GM21526 (cell line): Measurements from ENCODE around the gene UCN.
"Not testable (repeated sequence)": the region's sequence is repeated elsewhere in the genome, so short reads cannot be mapped to it uniquely, and the experiment has no call there.

ENCODE experiments used
- ATAC-seq: cut with Tn5 transposase; IDR thresholded peaks from one replicate; pipeline ENCODE4 v1.9.1; 2021; ENCODE audit warnings: moderate library complexity; ENCODE audit not compliant: unreplicated experiment, low FRiP score

The UCN gene

GRCh38 chr2:27316655-27317412, 8.6 kb upstream of the UCN start:
- ATAC-seq, result no peak

DNA sequence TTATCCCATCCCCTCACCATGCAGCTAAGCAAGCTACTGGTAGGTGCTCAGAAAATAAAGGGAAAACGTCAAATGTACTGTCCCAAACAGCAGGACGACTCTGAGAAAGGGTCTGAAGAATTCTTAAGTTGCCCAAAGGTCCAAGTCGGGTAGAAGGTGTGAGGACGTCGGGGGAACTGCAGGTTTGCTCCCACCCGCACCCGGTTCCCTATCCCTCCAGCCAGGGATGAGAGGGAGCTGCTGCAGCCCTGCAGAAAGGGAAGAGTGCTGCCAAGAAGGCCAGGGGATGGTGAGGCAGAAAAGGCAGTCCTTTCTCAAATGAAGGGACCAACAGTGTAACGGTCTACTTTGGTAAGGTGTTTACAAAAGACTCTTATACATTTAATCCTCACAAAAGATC, 6.9 kb upstream of the UCN start:
- no peak for ATAC-seq

GRCh38 chr2:27314709-27315108, 6.5 kb upstream of the UCN start:
- no peak for ATAC-seq

DNA sequence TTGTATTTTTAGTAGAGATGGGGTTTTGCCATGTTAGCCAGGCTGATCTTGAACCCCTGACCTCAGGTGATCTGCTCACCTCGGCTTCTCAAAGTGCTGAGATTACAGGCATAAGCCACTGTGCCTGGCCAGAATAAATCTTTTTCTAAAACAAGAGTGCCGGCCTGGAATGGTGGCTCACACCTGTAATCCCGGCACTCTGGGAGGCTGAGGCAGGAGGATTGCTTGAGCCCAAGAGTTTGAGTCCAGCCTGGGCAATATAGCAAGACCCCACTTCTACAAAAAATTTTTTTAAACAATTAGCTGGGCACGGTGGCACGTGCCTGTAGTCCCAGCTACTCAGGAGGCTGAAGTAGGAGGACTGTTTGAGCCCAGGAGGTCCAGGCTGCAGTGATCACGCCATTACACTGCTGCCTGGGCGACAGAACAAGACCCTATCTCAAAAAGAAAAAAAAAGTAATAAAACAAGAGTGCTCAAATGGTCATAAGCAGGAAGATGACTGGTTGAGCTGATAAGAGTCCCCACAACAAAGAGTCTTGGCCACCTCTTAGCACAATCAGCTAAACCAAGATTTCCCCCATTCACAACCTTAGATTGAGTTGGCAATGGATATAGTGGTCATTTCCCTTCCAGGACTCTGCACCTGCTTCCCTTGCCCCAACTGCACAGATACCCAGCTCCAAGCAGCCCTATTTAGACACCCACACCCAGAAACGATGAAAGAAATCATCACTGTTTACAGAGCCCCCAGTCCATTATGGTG, 5.8 kb upstream of the UCN start:
- no peak for ATAC-seq

DNA sequence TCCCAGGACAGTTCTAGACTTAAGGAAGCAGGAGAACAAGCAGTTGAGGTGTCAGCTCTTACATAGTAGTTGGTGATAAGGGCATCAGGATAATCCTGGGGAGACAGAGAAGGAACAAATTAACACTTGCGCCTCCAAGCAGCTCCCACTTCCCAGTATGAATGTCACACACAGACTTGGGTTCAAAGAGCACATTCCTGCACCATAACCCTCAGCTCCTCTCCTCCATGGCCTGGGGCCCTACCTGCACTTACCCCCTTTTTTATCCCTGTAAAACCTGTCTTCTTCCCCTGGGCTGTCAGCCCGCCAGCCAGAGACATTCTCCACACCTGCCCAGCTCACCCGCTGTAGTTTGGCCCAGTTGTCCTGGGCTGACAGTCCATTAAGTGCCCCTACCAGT, 3.9 kb upstream of the UCN start:
- ATAC-seq, result no peak

DNA sequence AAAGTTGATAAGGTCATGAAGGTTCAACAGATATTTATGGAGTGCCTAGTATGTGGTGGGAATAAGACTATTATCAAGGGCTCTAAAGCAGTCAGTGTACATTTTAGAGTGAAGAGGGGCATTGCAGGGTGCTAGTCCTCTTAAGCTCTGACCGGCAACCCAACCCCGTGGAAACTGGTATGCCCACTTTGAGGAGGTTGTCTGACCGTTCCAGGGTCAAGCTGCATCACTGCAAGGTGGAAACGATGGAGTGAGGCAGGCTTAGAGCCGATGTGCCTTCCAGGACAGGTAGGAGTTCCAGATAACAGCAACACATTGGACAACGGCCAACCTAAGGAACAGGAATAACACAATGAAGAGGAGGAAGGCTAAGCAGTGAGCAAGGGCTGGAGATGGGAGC, 1.4 kb upstream of the UCN start:
- ATAC-seq, result no peak

DNA sequence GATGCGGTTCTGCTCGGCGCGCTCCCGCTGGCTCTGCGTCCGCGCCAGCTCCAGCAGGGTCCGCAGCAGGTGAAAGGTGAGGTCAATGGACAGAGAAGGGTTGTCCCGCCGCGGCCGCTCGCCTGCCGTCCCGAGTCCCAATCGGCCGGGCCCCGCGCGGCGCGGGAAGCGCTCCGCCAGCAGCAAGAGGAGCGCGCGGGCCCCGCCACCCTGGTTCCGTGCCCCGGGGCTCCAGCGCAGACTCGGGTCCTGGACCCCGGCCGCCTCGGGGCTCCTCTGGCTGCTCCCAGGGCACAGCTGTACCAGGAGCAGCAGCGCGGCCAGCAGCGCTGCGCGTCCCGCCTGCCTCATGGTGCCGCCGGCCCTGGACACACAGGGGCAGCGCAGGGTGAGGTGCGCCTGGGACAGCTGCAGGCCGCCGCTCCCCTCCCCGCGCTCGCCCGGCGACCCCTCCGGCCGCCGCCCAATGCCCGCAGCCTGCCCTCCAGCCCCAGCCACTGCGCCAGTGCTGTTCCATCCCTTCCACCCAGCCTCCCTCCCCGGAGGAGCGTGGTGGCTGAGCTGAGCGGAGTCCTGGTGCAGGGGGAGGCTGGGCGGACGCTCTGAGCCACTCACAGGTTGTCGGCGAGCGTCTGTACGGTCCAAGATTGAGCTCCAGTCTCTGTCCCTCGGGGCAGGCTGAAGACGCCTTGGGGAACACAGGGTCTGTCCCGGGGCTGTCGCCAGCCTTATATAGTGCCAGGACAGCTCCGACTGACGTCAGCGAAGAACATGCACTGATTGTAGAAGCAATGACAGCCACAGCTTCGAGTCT, 493 bp downstream of the UCN start:
- no peak for ATAC-seq

DNA sequence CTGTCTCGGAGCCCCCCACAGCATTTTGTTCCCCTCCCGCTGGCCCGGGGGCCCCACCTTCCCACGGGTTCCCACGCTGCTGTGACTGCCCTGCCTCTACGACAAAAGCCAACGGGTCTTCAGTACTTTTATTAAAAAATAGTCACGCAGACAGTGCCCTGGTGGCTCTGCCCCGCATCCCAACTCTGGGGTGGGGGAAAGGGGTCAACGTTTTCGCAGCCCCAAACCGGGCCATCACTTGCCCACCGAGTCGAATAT, 1.0 kb downstream of the UCN start:
- ATAC-seq, result no peak

GRCh38 chr2:27306573-27307286, 1.5 kb downstream of the UCN start:
- ATAC-seq, result no peak

DNA sequence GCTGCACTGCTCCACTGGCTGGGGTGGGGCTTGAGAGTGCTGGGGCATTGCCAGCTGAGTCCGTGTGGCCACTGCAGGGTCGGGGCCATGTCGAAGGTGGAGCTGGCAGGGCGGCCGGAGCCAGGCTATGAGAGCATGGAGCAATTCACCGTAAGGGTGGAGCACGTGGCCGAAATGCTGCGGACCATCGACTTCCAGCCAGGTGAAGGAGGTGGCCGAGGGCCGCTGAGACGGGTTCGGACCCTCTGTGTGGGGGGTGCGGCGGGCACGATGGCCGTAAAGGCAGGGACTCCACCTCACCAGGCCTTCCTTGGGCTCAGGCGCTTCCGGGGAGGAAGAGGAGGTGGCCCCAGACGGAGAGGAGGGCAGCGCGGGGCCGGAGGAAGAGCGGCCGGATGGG, 2.1 kb downstream of the UCN start:
- no peak for ATAC-seq

- no peak for ATAC-seq
Measured at GRCh38 chr2:27305516-27305915, 2.7 kb downstream of the UCN start.

DNA sequence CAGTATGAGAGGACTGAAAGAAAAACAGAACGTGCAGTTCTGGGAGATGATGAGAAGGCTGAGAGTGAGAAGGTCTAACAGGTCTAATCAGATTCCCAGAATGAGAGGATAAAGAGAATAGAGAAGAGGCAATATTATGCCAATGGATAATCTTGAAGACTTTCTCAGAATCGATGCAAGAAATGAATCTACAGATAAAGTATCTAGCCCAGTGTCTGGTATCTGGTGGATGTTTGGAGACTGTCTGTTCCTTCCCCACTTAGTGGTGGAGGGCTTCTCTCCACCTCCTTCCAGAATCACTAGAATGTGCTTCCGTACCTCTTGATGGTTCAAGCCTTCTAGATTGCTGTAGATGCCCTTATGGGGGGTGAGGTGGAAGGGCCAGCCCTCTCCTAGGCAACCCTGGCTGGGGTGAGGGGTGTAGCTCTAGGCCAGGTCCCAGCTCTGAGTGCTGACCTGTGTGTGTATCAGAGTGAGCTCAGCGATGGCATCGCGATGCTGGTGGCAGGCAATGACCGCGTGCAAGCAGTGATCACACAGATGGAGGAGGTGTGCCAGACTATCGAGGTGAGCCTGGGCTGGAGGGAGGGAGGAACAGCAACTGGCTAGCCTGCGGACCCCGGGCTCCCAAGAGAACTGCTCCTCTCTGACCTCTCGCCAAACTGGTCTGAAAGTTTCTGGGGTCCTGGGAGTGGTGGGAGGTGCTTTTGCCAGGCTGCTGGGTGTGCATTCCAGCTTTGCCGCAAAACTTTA, 3.6 kb downstream of the UCN start:
- ATAC-seq, result no peak

GRCh38 chr2:27303093-27304025, 4.9 kb downstream of the UCN start:
- ATAC-seq, result no peak

- ATAC-seq, result not testable (repeated sequence)
Measured at GRCh38 chr2:27300606-27301005, 7.6 kb downstream of the UCN start.

DNA sequence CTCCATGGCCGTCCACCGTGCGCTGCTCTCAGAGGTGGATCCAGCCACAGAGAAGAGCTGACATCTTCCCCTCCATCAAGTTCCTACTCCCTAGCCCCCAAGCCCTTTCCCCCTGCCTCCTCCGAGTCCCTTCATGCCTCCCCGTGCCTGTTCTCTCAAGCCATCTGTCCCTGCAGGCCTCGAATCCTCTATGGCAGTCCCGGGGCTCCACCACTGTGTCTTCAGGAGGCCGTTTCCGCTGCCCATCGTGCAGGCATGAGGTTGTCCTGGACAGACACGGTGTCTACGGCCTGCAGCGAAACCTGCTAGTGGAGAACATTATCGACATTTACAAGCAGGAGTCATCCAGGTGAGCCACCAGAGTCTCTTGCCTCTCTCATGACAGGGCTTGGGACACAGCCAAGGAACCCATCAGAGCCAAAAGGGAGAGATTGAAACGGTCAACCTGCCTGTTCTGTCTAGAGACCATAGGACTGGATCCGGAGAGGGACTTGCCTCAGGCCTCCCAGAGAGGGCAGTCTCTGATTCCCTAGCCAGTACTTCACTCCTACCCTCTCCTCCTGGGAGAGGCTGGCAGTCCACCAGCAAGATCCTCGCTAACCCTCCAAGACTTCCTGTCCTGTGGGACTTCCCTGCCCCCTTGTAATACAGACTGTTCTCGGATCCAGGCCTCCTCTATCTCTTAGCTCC, 9.7 kb downstream of the UCN start:
- no peak for ATAC-seq

GRCh38 chr2:27297195-27297594, 11.1 kb downstream of the UCN start:
- ATAC-seq, result no peak

DNA sequence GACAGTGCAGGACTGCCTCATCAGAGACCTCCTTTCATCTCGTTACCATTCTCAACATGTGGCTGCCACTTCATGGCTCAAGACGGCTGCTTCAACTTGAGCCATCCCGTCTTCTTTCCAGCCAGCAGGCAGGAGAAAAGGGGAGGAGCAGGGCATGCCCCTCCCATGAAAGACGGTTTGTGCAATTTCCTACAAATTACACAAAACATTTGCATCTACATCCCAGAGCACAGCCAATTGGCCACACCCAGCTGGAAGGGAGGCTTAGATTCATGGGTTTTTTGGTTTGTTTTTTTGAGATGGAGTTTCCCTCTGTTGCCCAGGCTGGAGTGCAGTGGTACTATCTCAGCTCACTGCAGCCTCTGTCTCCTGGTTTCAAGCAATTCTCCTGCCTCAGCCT, 11.8 kb downstream of the UCN start:
- no peak for ATAC-seq

DNA sequence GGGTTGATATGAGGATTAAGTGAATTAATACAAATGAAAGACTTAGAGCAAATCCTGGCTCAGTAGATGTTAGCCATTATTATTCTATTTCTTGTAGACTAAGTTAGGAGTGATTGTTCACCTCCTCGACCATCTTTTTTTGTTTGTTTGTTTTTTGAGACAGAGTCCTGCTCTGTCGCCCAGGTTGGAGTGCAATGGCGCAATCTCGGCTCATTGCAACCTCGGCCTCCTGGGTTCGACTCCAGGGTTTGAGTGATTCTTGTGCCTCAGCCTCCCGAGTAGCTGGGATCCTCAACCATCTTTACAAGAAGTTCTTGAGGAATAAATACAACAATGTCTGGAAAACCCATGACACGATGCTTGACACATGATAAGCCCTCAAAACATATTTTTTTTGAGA, 13.3 kb downstream of the UCN start:
- ATAC-seq, result no peak

GRCh38 chr2:27291865-27292264, 16.4 kb downstream of the UCN start:
- ATAC-seq, result no peak
